Thyroid gland (tissue), 4 donors: Measurements from ENCODE around the gene KRT14. TPM values are rescaled to one million over a fixed set of nuclear protein-coding genes. Genes with fewer than 3 reads are reported as not detected.
"Not testable (repeated sequence)": the region's sequence is repeated elsewhere in the genome, so short reads cannot be mapped to it uniquely, and the experiment has no call there.

Source experiments
- DNase-seq, 2 donors: peaks; one replicate each; pipeline ENCODE4 v3.0.0-alpha.2; 2019
- H3K27ac ChIP-seq, 3 donors: fragments of 200-600 bp; sonication (generic); 1 replicate in 2 of 3; 2 replicates in 1 of 3; pipeline ENCODE4 v1.5.1; 2016 to 2019; ENCODE audit warnings: mild to moderate bottlenecking in 1 of 3, moderate library complexity in 1 of 3
- H3K27me3 ChIP-seq: fragments of 200-600 bp; sonication (generic); one replicate; pipeline ENCODE4 v1.5.1; 2019
- H3K36me3 ChIP-seq, 2 donors: fragments of 200-600 bp; sonication (generic); one replicate each; pipeline ENCODE4 v1.5.1; 2016 to 2019
- H3K4me1 ChIP-seq, 2 donors: fragments of 200-600 bp; sonication (generic); one replicate each; pipeline ENCODE4 v1.5.1; 2017 to 2019
- H3K4me3 ChIP-seq, 3 donors: fragments of 200-600 bp; sonication (generic); replicated peaks in 1 of 3; 1 replicate in 2 of 3; 2 replicates in 1 of 3; pipeline ENCODE4 v1.5.1; 2016; ENCODE audit warnings: mild to moderate bottlenecking in 1 of 3
- H3K9me3 ChIP-seq: fragments of 200-600 bp; sonication (generic); one replicate; pipeline ENCODE4 v1.5.1; 2017
- POLR2A ChIP-seq, 2 donors: fragments of 450-650 bp; IDR thresholded peaks; one replicate each; pipeline ENCODE4 v1.6.1; 2017; ENCODE audit warnings: antibody characterized with exemption in 2 of 2, mild to moderate bottlenecking in 2 of 2, moderate library complexity in 1 of 2
- WGBS, 2 donors: methylation state at CpG; one replicate each; pipeline ENCODE4 v1.1.5; 2017; 5-methylcytosine and 5-hydroxymethylcytosine counted together
- intact Hi-C: fragments of 100-400 bp; cut with DNase I; formaldehyde crosslinking; loops from one replicate; pipeline ENCODE4 v1.15.1; 2023
- total RNA-seq, 4 donors: library from RNA; depleted of rRNA; stranded (reverse); fragments of >200 nt; gene quantifications; one replicate each; pipeline ENCODE4 v1.2.3, GENCODE V29; 2016
- TF ChIP-seq, protein P1 (sequence below), 6 experiments: fragments of 200-600 bp in 3 of 6; fragments of 450-650 bp in 3 of 6; sonication (generic) in 3 of 6; IDR thresholded peaks; one replicate each; pipeline ENCODE4 v1.5.1; 2016 to 2019; ENCODE audit warnings: antibody characterized with exemption in 6 of 6, mild to moderate bottlenecking in 2 of 6, inconsistent platforms in 1 of 6, moderate library complexity in 1 of 6

Gene KRT14
- total RNA-seq, 4 donors from 2014 or later: 0.22 to 12.4 TPM; not detected in 2

DNA sequence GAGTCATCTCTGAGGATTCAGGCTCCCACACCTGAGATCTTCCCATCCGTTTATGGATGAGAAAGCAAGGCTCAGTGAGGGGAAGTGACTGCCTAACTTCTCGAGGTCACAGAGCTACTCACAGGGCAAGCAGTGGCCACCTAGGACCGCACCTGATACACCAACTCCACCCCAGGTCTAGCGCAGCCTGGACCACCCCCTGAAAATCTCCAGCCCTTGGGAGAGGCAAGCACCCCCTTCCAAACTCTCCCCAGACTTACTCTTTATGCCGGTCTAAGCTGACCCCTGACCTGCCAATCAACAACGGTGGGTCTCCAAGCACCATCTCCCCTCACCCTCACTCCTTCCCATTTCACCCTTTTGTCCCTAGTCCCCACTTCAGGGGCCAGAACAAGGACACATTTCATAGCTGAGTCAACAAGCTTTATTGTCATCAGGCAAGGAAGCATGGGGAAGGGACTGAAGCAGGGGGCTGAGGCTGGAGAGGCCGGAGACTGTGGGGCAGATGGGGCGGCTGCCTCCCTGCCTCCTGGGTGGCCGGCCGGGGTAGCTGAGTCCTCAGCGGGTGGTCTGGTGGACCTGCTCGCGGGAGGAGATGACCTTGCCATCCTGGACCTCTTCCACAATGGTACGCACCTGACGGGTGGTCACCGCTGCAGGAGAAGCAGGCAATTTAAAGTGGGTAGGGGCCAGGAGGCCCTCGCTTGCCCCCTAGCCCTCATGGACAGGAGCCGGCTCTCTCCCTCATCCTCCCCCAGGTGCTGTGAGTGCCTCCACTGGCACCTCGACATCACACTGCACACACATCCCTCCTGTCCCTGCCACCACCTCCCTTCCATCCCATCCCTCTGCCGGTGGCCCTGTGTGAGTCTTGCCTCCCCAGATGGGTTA, 32.6 kb upstream of the KRT14 start:
- Histone ChIP-seq H3K4me3 (no peak overlapping the region), H3K27ac (no peak overlapping the region), H3K27me3 (no peaks in the 10 kb centered on the region), H3K36me3 (no peaks in the 10 kb centered on the region), H3K4me1 (no peaks in the 10 kb centered on the region), H3K9me3 (no peaks in the 10 kb centered on the region)
- 83 to 86% methylated on average over 17 of the region's 20 CpGs for WGBS, 2 donors
- intact Hi-C loops: no loop called here
- DNase-seq: no peak
- TF ChIP-seq POLR2A (IDR thresholded peaks at IDR 0.05): no peak
- TF ChIP-seq, protein P1, sequence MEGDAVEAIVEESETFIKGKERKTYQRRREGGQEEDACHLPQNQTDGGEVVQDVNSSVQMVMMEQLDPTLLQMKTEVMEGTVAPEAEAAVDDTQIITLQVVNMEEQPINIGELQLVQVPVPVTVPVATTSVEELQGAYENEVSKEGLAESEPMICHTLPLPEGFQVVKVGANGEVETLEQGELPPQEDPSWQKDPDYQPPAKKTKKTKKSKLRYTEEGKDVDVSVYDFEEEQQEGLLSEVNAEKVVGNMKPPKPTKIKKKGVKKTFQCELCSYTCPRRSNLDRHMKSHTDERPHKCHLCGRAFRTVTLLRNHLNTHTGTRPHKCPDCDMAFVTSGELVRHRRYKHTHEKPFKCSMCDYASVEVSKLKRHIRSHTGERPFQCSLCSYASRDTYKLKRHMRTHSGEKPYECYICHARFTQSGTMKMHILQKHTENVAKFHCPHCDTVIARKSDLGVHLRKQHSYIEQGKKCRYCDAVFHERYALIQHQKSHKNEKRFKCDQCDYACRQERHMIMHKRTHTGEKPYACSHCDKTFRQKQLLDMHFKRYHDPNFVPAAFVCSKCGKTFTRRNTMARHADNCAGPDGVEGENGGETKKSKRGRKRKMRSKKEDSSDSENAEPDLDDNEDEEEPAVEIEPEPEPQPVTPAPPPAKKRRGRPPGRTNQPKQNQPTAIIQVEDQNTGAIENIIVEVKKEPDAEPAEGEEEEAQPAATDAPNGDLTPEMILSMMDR (IDR thresholded peaks at IDR 0.05): no peak

DNA sequence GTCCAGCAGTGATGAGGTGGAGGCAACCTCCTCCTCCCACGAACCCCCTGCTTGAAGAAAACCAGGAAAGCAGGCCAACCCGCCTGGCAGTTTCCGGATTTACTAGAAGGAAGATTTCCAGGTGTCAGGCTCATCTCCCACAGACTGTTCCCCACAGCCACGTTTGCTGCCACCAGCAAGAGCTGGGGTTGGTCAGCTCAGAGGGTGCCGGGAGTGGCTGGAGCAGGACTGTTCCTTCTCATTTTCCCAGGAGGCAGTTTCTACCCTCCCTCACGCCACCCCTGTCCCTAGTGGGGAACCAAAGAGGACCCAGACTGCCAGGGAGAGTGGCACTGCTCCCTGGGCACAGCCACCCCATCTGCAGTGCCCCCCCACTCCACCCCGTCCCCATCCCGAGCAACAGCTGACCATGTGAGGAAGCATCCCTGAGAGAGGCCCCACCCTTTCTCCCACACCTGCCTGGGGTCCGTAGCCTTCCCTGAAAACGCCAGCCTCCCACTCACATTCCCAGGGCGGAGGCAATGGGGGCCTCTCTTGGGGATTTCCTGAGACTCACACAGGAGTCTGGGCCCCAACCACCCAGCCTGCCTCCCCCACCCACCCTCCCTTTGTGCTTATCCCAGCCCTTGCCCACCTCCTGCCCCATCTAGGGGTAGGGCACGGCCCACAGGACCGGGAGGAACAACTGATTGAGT, 31.8 kb upstream of the KRT14 start:
- Histone ChIP-seq H3K27ac (no peak overlapping the region), H3K9me3 (no peaks in the 10 kb centered on the region), H3K4me1 (no peaks in the 10 kb centered on the region), H3K4me3 (no peak overlapping the region), H3K36me3 (no peaks in the 10 kb centered on the region), H3K27me3 (no peaks in the 10 kb centered on the region)
- 82% methylated on average over 7 to 11 of the region's 13 CpGs for WGBS, 2 donors
- no peak for TF ChIP-seq POLR2A (IDR thresholded peaks at IDR 0.05)
- TF ChIP-seq, protein P1 (IDR thresholded peaks at IDR 0.05): no peak
- intact Hi-C loops: no loop called here
- no peak for DNase-seq

DNA sequence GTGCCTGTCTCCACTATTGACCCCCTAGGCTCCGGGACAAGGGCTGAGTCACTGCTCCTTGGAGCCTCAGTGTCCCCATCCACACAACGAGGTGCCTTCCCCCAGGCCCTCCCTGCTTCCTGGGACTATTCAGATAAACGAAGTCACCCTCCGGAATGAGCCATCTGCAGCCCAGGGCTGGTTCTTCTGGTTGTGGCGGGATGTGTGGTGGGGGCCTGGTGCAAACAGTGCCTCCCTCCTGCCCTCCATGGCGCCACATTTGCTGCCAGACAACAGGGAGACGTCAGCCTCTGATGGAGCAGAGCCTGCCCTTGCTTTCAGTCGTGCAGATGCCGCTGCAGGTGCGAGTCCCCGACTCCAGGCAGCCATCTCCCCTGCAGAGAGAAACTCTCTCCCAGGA, 31.0 kb upstream of the KRT14 start:
- no peak for DNase-seq
- H3K4me3 ChIP-seq: no peak overlapping the region
- intact Hi-C loops: no loop called here
- TF ChIP-seq, protein P1 (IDR thresholded peaks at IDR 0.05): no peak
- TF ChIP-seq POLR2A (IDR thresholded peaks at IDR 0.05): no peak
- H3K4me1 ChIP-seq: no peaks in the 10 kb centered on the region
- no peak overlapping the region for H3K27ac ChIP-seq
- no peaks in the 10 kb centered on the region for H3K27me3 ChIP-seq
- 66 to 73% methylated on average over 5 to 11 of the region's 11 CpGs for WGBS, 2 donors
- no peaks in the 10 kb centered on the region for H3K36me3 ChIP-seq
- H3K9me3 ChIP-seq: no peaks in the 10 kb centered on the region

DNA sequence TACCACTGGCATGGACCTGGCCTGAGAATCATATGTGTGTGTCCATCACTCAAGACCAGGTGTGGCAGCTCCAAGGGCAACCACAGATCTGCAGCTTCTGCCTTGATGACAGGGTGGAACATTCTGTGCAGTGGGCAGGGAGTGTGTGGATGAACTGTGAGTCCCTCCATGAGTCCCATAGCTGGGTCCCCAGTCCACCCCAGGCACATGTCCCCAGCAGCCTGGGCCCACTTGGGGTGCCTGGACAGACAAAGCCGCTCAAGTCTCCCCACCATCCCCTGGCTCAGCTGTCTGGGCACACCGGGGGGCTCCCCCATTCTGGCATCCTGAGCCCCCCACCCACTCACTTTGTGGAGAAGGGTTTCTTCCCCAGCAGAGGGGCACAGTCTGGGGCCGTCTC, 30.4 kb upstream of the KRT14 start:
- Histone ChIP-seq H3K36me3 (no peaks in the 10 kb centered on the region), H3K4me1 (no peaks in the 10 kb centered on the region), H3K9me3 (no peaks in the 10 kb centered on the region), H3K4me3 (no peak overlapping the region), H3K27me3 (no peaks in the 10 kb centered on the region), H3K27ac (no peak overlapping the region)
- TF ChIP-seq, protein P1 (IDR thresholded peaks at IDR 0.05): no peak
- TF ChIP-seq POLR2A (IDR thresholded peaks at IDR 0.05): no peak
- intact Hi-C loops: no loop called here
- 93 to 100% methylated on average over 2 to 3 of the region's 3 CpGs for WGBS, 2 donors
- no peak for DNase-seq

DNA sequence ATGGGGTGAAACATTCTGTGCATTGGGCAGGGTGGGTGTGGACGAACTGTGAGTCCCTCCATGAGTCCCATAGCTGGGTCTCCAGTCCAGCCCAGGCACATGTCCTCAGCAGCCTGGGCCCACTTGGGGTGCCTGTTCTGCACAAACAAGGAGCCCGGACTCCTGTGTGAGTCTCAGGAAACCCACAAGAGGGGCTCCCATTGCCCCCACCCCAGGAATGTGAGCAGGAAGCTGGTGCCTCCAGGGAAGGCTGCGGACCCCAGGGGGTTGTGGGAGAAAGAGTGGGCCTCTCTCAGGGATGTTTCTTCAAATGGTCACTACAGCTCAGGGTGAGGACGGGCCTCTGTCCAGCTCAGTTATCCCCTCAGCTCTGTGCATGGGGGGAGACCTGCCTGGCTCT, 29.8 kb upstream of the KRT14 start:
- H3K4me3 ChIP-seq, H3K27me3 ChIP-seq, intact Hi-C loops, H3K36me3 ChIP-seq, DNase-seq, H3K4me1 ChIP-seq, H3K27ac ChIP-seq, H3K9me3 ChIP-seq: not testable (repeated sequence)
- 79 to 88% methylated on average over 3 to 4 of the region's 4 CpGs for WGBS, 2 donors
